Astrocyte (in vitro differentiated cells and primary cell): ENCODE data around the gene CEP83. TPM values are rescaled to one million over a fixed set of nuclear protein-coding genes. Genes with fewer than 3 reads are reported as not detected.

Experiments
- DNase-seq: peaks from one replicate; pipeline ENCODE4 v3.0.0-alpha.2; 2010; ENCODE audit warnings: low read depth
- FAIRE-seq: peaks from 2 replicates; lab custom pipeline; 2011; peaks lifted over from hg19 to GRCh38; lab: Jason Lieb, UNC
- H2AFZ ChIP-seq: 2 replicates; pipeline ENCODE4 v1.6.0; 2012; ENCODE audit warnings: low read depth, low read length, inconsistent platforms
- H3K27ac ChIP-seq: 2 replicates; pipeline ENCODE4 v1.5.1; 2011; ENCODE audit warnings: low read depth, low read length, inconsistent platforms
- H3K27me3 ChIP-seq: 2 replicates; pipeline ENCODE4 v1.6.0; 2011; ENCODE audit warnings: low read length, inconsistent platforms; ENCODE audit not compliant: insufficient read depth
- H3K36me3 ChIP-seq: 2 replicates; pipeline ENCODE4 v1.5.1; 2011; ENCODE audit warnings: low read length, inconsistent platforms; ENCODE audit not compliant: insufficient read depth
- H3K4me1 ChIP-seq: 2 replicates; pipeline ENCODE4 v1.5.1; 2011; ENCODE audit warnings: low read length, inconsistent platforms; ENCODE audit not compliant: insufficient read depth
- H3K4me2 ChIP-seq: 2 replicates; pipeline ENCODE4 v1.6.0; 2012; ENCODE audit warnings: low read length, inconsistent platforms
- H3K4me3 ChIP-seq: 2 replicates; pipeline ENCODE4 v1.5.1; 2011; ENCODE audit warnings: low read depth, mild to moderate bottlenecking, low read length, inconsistent platforms; ENCODE audit not compliant: insufficient read depth
- H3K79me2 ChIP-seq: 2 replicates; pipeline ENCODE4 v1.6.0; 2012; ENCODE audit warnings: mild to moderate bottlenecking, low read length, inconsistent platforms; ENCODE audit not compliant: insufficient read depth
- H3K9ac ChIP-seq: 2 replicates; pipeline ENCODE4 v1.6.0; 2012; ENCODE audit warnings: mild to moderate bottlenecking, low read length, inconsistent platforms
- H3K9me3 ChIP-seq: 2 replicates; pipeline ENCODE4 v1.5.1; 2012; ENCODE audit warnings: low read depth, mild to moderate bottlenecking, low read length, inconsistent platforms; ENCODE audit not compliant: insufficient read depth
- H4K20me1 ChIP-seq: 2 replicates; pipeline ENCODE4 v1.6.0; 2012; ENCODE audit warnings: low read length, inconsistent platforms; ENCODE audit not compliant: insufficient read depth
- H3K27ac Mint-ChIP-seq: one replicate; pipeline ENCODE4 v1.8.0; 2021; ENCODE audit warnings: mild to moderate bottlenecking, mixed read lengths; ENCODE audit not compliant: unreplicated experiment
- H3K27me3 Mint-ChIP-seq: one replicate; pipeline ENCODE4 v1.8.0; 2021; ENCODE audit warnings: low read depth, mixed read lengths; ENCODE audit not compliant: unreplicated experiment
- H3K36me3 Mint-ChIP-seq: one replicate; pipeline ENCODE4 v1.8.0; 2021; ENCODE audit warnings: low read depth, mixed read lengths; ENCODE audit not compliant: unreplicated experiment
- H3K4me1 Mint-ChIP-seq: one replicate; pipeline ENCODE4 v1.8.0; 2021; ENCODE audit warnings: low read depth, mixed read lengths; ENCODE audit not compliant: unreplicated experiment
- H3K4me3 Mint-ChIP-seq: one replicate; pipeline ENCODE4 v1.8.0; 2021; ENCODE audit warnings: mild to moderate bottlenecking, moderate library complexity, mixed read lengths; ENCODE audit not compliant: unreplicated experiment
- H3K9me3 Mint-ChIP-seq: one replicate; pipeline ENCODE4 v1.8.0; 2021; ENCODE audit warnings: mild to moderate bottlenecking, mixed read lengths; ENCODE audit not compliant: unreplicated experiment
- CTCF ChIP-seq: IDR thresholded peaks from 2 replicates; pipeline ENCODE4 v1.5.1; 2011; ENCODE audit warnings: low read depth, mild to moderate bottlenecking, inconsistent platforms, low read length, moderate library complexity; ENCODE audit not compliant: insufficient read depth
- EZH2 ChIP-seq: IDR thresholded peaks from 2 replicates; pipeline ENCODE4 v1.6.1; 2012; ENCODE audit warnings: mild to moderate bottlenecking, low read length, inconsistent platforms; ENCODE audit not compliant: insufficient read depth
- total RNA-seq: library from RNA; stranded (reverse); gene quantifications from 2 replicates; pipeline ENCODE4 v1.2.1, GENCODE V29; 2021

The CEP83 gene
- total RNA-seq, 1 donor from 2014 or later, result 12.4 TPM

- no peaks in the 10 kb centered on the region for H3K9me3 Mint-ChIP-seq
- H3K4me2 ChIP-seq, result no peak overlapping the region
- H3K4me3 Mint-ChIP-seq, result no peak overlapping the region
- DNase-seq, result no peak
- H3K4me1 Mint-ChIP-seq, result peaks cover 12% of the 10 kb centered on the region
- H3K36me3 Mint-ChIP-seq, result peaks cover 7% of the 10 kb centered on the region
- no peak overlapping the region for H3K27ac ChIP-seq
- no peak overlapping the region for H3K4me3 ChIP-seq
- no peaks in the 10 kb centered on the region for H3K27me3 ChIP-seq
- TF ChIP-seq CTCF, result no peak
- TF ChIP-seq EZH2, result no peak
- no peaks in the 10 kb centered on the region for H3K79me2 ChIP-seq
- no peak overlapping the region for H3K9ac ChIP-seq
- peaks cover 6% of the 10 kb centered on the region for H3K27me3 Mint-ChIP-seq
- H3K36me3 ChIP-seq, result no peaks in the 10 kb centered on the region
- no peak for FAIRE-seq
- H3K27ac Mint-ChIP-seq, result no peak overlapping the region
- H4K20me1 ChIP-seq, result no peaks in the 10 kb centered on the region
- H3K4me1 ChIP-seq, result no peaks in the 10 kb centered on the region
- no peak overlapping the region for H2AFZ ChIP-seq
- no peaks in the 10 kb centered on the region for H3K9me3 ChIP-seq
These were observed 190.2 kb downstream of the CEP83 start for GRCh38 chr12:94269316-94269999.

DNA sequence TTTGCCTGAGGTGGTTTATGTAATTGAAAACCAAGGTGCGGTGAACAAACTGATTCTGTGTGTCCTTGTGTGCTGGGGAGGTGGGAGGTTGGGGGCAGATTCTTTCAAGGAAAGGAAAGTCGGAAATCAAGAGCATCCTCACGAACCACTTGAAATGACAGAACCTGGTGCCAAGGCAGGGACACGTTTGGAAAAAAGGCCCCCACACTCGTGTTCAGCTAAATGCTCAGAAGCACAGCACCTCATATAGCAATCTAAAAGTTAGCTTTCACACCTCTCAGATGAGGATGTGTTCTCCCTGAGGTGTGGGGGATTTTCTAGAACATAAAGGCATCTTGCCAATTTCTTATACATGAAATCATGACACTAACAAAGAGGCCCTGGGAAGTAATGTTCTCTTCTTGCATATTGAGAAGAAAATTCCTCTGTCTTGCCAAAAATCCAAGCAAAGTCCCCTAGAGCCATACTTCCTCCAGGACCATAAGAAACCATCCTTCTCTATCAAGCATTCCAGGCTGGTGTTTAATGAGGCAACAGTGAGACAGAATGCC lies 191.7 kb downstream of the CEP83 start:
- no peak overlapping the region for H3K4me3 ChIP-seq
- H3K4me2 ChIP-seq, result no peak overlapping the region
- H3K4me1 ChIP-seq, result peaks cover 4% of the 10 kb centered on the region
- no peak for TF ChIP-seq EZH2
- no peak for TF ChIP-seq CTCF
- H3K9me3 ChIP-seq, result no peaks in the 10 kb centered on the region
- no peak for DNase-seq
- no peak overlapping the region for H3K27ac ChIP-seq
- H2AFZ ChIP-seq, result no peak overlapping the region
- Mint-ChIP-seq H3K4me3 (no peak overlapping the region), H3K9me3 (no peaks in the 10 kb centered on the region), H3K27me3 (peaks cover 6% of the 10 kb centered on the region), H3K36me3 (peaks cover 7% of the 10 kb centered on the region), H3K27ac (no peak overlapping the region), H3K4me1 (peaks cover 24% of the 10 kb centered on the region)
- H4K20me1 ChIP-seq, result no peaks in the 10 kb centered on the region
- no peaks in the 10 kb centered on the region for H3K36me3 ChIP-seq
- FAIRE-seq, result no peak
- H3K79me2 ChIP-seq, result no peaks in the 10 kb centered on the region
- no peak overlapping the region for H3K9ac ChIP-seq
- H3K27me3 ChIP-seq, result no peaks in the 10 kb centered on the region

DNA sequence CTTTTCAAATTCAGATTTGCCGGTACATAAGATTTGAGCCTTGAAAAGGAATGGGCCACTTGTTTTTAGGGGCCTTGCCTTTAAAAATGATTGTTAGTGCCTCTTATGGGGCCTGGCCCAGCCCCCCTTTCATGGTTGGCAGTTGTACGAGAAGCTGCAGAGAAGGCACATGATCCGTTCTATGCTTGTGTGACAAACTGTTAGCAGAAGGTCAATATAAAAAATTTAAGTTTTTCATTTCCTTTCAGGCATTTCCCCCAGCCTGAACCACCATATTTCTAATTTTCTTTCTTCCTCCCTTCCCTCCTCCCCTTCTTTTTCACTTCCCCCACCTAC lies 192.2 kb downstream of the CEP83 start:
- no peak overlapping the region for H2AFZ ChIP-seq
- no peak for FAIRE-seq
- TF ChIP-seq CTCF (no peak), EZH2 (no peak)
- no peak overlapping the region for H3K4me3 Mint-ChIP-seq
- H3K9me3 Mint-ChIP-seq, result no peaks in the 10 kb centered on the region
- H3K4me3 ChIP-seq, result no peak overlapping the region
- no peak overlapping the region for H3K27ac Mint-ChIP-seq
- peaks cover 6% of the 10 kb centered on the region for H3K27me3 Mint-ChIP-seq
- no peak overlapping the region for H3K4me2 ChIP-seq
- no peaks in the 10 kb centered on the region for H3K9me3 ChIP-seq
- peaks cover 7% of the 10 kb centered on the region for H3K36me3 Mint-ChIP-seq
- H3K9ac ChIP-seq, result no peak overlapping the region
- H3K27ac ChIP-seq, result no peak overlapping the region
- no peaks in the 10 kb centered on the region for H3K27me3 ChIP-seq
- no peaks in the 10 kb centered on the region for H3K79me2 ChIP-seq
- peaks cover 8% of the 10 kb centered on the region for H3K4me1 ChIP-seq
- H4K20me1 ChIP-seq, result no peaks in the 10 kb centered on the region
- H3K4me1 Mint-ChIP-seq, result peaks cover 26% of the 10 kb centered on the region
- no peak for DNase-seq
- no peaks in the 10 kb centered on the region for H3K36me3 ChIP-seq
